SK-N-SH treated with all-trans-retinoic acid at 6 μM for 48 hours (cell line): ENCODE measurements around the gene GBP4.

Source experiments
- ATAC-seq: fragments of 200-7000 bp; cut with Tn5 transposase; 3 replicates; pipeline ENCODE4 v1.9.1; 2020; ENCODE audit warnings: mild to moderate bottlenecking, moderate library complexity
- GLIS3 ChIP-seq: fragments of 250-450 bp; sonication (Bioruptor Pico); IDR thresholded peaks from 2 replicates; pipeline ENCODE4 v1.5.0; 2020; ENCODE audit warnings: mild to moderate bottlenecking, moderate library complexity
- ISL1 ChIP-seq: fragments of 250-450 bp; sonication (Bioruptor Pico); IDR thresholded peaks from 2 replicates; pipeline ENCODE4 v2.1.2; 2022; ENCODE audit warnings: mild to moderate bottlenecking, moderate library complexity
- ZFP30 ChIP-seq: fragments of 450-650 bp; formaldehyde crosslinking; IDR thresholded peaks from 2 replicates; pipeline ENCODE4 v1.5.0; 2022; ENCODE audit warnings: mild to moderate bottlenecking, moderate library complexity

The GBP4 gene

DNA sequence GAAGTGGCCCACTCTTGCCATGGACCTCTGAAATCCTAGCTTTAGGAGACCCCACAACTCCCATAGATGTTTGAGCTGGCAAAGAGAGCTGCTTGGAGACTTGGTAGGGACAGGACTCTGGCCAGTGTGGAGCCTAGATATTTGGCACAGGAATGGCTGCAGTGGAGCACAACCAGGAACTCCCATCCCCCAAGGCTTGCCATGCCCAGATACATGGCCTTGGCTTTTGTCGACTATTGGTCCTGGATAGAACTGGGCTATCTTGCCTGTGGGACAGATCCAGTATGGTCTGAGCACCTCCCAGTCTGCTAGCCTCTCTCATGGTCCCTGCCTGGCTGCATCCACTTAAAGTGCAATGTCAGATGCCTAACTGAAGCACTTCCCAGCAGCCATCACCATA, 65.0 kb downstream of the GBP4 start:
- TF ChIP-seq ZFP30 (no peak), GLIS3 (no peak), ISL1 (no peak)

More for the DNA sequence above, 65.0 kb downstream of the GBP4 start:
- no peak for ATAC-seq
